Measurements from ENCODE around the gene MYOF.

- no peak for TF ChIP-seq MAX (IDR thresholded peaks at IDR 0.05; ENCODE audit: low read depth, low read length)
- no peak for TF ChIP-seq ZBTB40 (IDR thresholded peaks at IDR 0.05; ENCODE audit: borderline replicate concordance)
- no peak for TF ChIP-seq STAT3 (IDR thresholded peaks at IDR 0.05; ENCODE audit: low read depth, low read length)
- TF ChIP-seq CTCF (IDR thresholded peaks at IDR 0.05 in 2 of 3, conservative IDR thresholded peaks at IDR 0.05 in 1 of 3; ENCODE audit: control insufficient read depth in 2 of 3, extremely low read depth in 1 of 3, insufficient read depth in 1 of 3, low read depth in 3 of 3, low read length in 3 of 3): no peak
- no peak for TF ChIP-seq CHD2 (IDR thresholded peaks at IDR 0.05; ENCODE audit: borderline replicate concordance, low read depth, low read length)
- no peak for TF ChIP-seq JUND (IDR thresholded peaks at IDR 0.05; ENCODE audit: low read depth, low read length)
- no peak for TF ChIP-seq POLR2A (IDR thresholded peaks at IDR 0.05; ENCODE audit: low read depth, low read length)
- no peak for TF ChIP-seq TAF1 (IDR thresholded peaks at IDR 0.05; ENCODE audit: borderline replicate concordance, low read depth, low read length)
- TF ChIP-seq EP300 (IDR thresholded peaks at IDR 0.05; ENCODE audit: borderline replicate concordance in 1 of 2, control insufficient read depth in 1 of 2, low read depth in 2 of 2, low read length in 2 of 2): no peak
- TF ChIP-seq SPI1 (IDR thresholded peaks at IDR 0.05; ENCODE audit: borderline replicate concordance, insufficient read depth, low read depth, low read length): no peak
- no peak for TF ChIP-seq POLR2AphosphoS5 (IDR thresholded peaks at IDR 0.05; ENCODE audit: low read length)
- TF ChIP-seq CEBPB (IDR thresholded peaks at IDR 0.05; ENCODE audit: borderline replicate concordance in 1 of 2, low read depth in 2 of 2, low read length in 2 of 2): no peak
- no peak for TF ChIP-seq NKRF (conservative IDR thresholded peaks at IDR 0.05)
These were observed 173.1 kb downstream of the MYOF start for GRCh38 chr10:93309062-93309461.

All from GM12878 (cell line).